AG04449 (cell line): ENCODE measurements around the gene PCGF3.

Experiments
- CTCF ChIA-PET: fragments of 350-600 bp; formaldehyde crosslinking; extraction: SDS; loops from one replicate; lab custom pipeline; 2021; ENCODE audit warnings: antibody characterized with exemption; lab: Yijun Ruan, JAX
- POLR2A ChIA-PET: fragments of 400-600, 350-600 bp; formaldehyde crosslinking; extraction: SDS; loops from one replicate; lab custom pipeline; 2020; ENCODE audit warnings: antibody characterized with exemption, inconsistent platforms; lab: Yijun Ruan, JAX
- DNase-seq: peaks from one replicate; pipeline ENCODE4 v3.0.0-alpha.2; 2010; ENCODE audit warnings: low read depth, low spot score
- H3K4me3 ChIP-seq: 2 replicates; pipeline ENCODE4 v1.5.1; 2011; ENCODE audit warnings: low read depth, mild to moderate bottlenecking, control low read depth, low read length
- CTCF ChIP-seq: IDR thresholded peaks from one replicate; pipeline ENCODE4 v1.5.1; 2011; ENCODE audit warnings: mild to moderate bottlenecking, moderate library complexity, low read length, control low read depth, inconsistent platforms; ENCODE audit not compliant: insufficient read depth; ENCODE audit errors: missing control alignments

Gene PCGF3

GRCh38 chr4:794900-795725, 89.5 kb downstream of the PCGF3 start:
- TF ChIP-seq CTCF: no peak
- ChIA-PET CTCF (interaction anchor here (1.2 to 1.5 kb wide), 2 partner anchors 13 to 42 kb away, joined by 3 read pairs; no protein-coding TSS in a partner anchor), POLR2A (interaction anchor here (0.8 kb wide), 1 partner anchor 192 kb away, joined by 3 read pairs; the partner anchor contains the start of gene IDUA)
- no peak overlapping the region for H3K4me3 ChIP-seq
- no peak for DNase-seq

DNA sequence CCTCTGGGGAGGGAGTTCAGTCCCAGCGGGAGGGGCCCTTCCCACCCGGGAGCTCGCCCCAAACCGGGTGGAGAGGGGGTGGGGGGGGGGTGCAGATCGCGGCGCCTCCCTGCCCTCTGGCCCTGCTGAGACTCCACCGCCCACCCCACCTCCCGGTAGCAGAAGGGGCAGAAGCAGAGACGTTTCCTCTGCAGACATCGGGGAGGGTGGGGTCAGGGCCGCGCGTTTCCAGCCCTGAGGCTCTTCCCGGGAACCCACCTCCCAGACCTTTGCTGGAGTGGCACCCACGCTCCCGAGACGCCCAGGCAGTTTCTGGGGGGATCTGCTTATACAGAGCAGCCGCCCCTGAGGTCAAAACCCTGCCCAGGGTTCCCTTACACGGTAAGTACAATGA, 90.1 kb downstream of the PCGF3 start:
- POLR2A ChIA-PET: no interaction called here
- TF ChIP-seq CTCF: no peak
- no peak overlapping the region for H3K4me3 ChIP-seq
- CTCF ChIA-PET: interaction anchor here (1.2 kb wide), 1 partner anchor 41 kb away, joined by 3 read pairs; no protein-coding TSS in a partner anchor
- no peak for DNase-seq

DNA sequence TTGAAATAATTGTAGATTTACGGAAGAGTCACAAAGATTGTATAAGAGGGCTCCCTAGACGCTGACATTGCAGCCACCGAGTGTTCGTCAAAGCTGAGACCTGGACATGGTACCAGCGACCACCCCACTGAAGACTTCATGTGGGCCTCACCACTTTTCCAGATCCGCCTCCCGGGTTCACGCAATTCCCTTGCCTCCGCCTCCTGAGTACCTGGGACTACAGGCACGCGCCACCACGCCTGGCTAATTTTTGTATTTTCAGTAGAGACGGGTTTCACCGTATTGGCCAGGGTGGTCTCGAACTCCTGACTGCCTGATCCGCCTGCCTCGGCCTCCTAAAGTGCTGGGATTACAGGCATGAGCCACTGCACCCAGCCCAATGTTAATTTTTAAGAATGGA, 90.6 kb downstream of the PCGF3 start:
- ChIA-PET CTCF (no interaction called here), POLR2A (no interaction called here)
- H3K4me3 ChIP-seq: no peak overlapping the region
- no peak for DNase-seq
- TF ChIP-seq CTCF: no peak

DNA sequence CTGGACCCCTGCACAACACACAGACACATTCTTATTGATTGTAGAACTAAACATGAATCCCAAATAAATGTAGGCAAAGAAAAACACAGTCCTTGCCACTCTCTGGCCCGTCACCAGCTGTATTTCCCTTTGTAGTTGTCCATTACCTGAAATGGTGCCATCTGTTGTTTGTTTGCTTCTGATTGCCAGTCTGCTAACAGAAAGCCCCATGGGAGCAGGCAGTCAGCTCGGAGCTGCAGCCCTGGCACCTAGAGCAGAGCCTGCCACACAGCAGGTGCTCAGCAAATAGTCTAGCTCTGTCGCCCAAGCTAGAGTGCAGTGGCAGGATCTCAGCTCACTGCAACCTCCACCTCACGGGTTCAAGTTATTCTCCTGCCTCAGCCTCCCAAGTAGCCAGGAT, 91.4 kb downstream of the PCGF3 start:
- CTCF ChIA-PET: no interaction called here
- no peak for DNase-seq
- H3K4me3 ChIP-seq: no peak overlapping the region
- POLR2A ChIA-PET: interaction anchor here (0.5 kb wide), 1 partner anchor 18 kb away, joined by 3 read pairs; no protein-coding TSS in a partner anchor
- TF ChIP-seq CTCF: no peak

DNA sequence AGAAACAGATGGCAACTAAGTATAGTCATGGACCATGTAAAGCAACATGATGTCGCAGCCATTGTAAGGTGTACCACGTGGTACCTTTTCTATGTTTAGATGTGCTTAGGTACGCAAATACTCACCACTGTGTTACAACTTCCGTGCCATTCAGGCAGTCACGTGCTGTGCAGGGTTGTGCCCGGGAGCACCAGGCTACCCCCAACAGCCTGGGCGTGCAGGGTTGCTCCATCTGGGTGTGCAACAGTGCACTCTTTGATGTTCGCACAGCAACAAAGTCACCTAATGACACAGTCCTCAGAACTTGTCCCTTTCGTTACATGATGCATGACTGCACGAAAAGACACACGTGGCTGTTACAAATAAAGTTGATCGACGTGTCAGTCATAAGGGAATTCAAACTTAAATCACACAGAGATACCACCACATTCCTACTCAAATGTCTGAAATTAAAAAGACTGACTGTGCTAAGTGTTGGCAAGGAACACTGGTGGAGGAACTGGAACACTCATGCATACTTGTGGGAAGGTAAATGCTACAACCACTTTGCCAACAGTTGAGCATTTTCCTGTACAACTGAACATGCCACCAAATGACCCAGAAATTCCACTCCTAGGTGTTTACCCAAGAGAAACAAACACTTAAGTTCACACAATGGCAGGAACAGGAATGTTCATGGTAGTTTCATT, 95.9 kb downstream of the PCGF3 start:
- DNase-seq: no peak
- ChIA-PET POLR2A (no interaction called here), CTCF (no interaction called here)
- no peak overlapping the region for H3K4me3 ChIP-seq
- TF ChIP-seq CTCF: no peak

- H3K4me3 ChIP-seq: no peak overlapping the region
- no peak for DNase-seq
- ChIA-PET POLR2A (no interaction called here), CTCF (no interaction called here)
- no peak for TF ChIP-seq CTCF
Measured at GRCh38 chr4:803884-804283, 98.3 kb downstream of the PCGF3 start.
